ENCODE measurements around the gene G6PD. TPM values are rescaled to one million over a fixed set of nuclear protein-coding genes. Genes with fewer than 3 reads are reported as not detected.

G6PD gene
- total RNA-seq, 2 donors from 2014 or later: 41.0 to 48.6 TPM

DNA sequence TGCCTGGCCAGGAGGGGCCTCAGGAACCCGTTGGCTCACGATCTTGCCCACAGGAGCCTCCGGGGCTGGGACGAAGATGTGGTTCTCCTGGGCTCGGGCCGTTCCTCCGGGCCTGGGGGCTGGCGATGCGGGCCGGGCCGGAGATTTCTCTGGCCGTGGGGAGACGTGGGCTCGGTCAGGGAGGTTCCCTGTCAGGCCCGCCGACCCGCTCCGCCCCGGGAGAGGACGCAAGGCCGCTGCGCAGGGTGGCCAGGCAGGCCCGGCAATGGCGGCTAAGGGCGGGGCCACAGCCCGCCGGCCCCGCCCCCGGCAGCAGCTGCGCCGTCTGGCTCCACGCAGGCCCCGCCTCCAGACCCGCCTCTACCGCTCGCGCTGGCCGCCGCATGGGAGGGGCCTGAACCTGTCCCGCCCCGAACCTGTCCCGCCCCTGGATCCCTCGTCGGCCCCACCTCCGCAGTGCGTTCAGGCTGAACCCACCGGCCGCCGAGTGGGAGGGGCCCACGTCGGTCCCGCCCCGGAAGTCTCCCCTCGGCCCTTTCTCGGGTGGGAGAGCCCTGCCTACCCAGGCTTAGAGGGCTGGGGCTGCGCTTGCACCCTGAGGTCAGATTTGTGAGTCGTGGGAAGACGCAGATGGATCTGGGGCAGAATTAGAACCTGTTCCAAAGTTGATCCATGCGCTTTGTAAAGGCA, 30.5 kb downstream of the G6PD start, which contains the start of gene FAM3A:
Gene FAM3A, minus strand, starts transcription at position 267 of the 690 bp plus-strand sequence. CDS start 460 bp downstream, outside the sequence.
- Histone ChIP-seq H3K4me3 (peak within 1 kb of the TSS; percentile 56), H3K27ac (peak within 1 kb of the TSS; percentile 88), H3K36me3 (no peaks in the 10 kb centered on the region), H3K27me3 (no peaks in the 10 kb centered on the region), H3K9ac (ENCODE audit: low read depth in 2 of 2, low read length in 2 of 2) (peak within 1 kb of the TSS; percentile 72 to 84), H3K4me1 (no peaks in the 10 kb centered on the region), H3K9me3 (no peaks in the 10 kb centered on the region)
- peak; percentile 93 for DNase-seq
- intact Hi-C loops (cut with DNase I): no loop called here
- TF ChIP-seq, protein P1, sequence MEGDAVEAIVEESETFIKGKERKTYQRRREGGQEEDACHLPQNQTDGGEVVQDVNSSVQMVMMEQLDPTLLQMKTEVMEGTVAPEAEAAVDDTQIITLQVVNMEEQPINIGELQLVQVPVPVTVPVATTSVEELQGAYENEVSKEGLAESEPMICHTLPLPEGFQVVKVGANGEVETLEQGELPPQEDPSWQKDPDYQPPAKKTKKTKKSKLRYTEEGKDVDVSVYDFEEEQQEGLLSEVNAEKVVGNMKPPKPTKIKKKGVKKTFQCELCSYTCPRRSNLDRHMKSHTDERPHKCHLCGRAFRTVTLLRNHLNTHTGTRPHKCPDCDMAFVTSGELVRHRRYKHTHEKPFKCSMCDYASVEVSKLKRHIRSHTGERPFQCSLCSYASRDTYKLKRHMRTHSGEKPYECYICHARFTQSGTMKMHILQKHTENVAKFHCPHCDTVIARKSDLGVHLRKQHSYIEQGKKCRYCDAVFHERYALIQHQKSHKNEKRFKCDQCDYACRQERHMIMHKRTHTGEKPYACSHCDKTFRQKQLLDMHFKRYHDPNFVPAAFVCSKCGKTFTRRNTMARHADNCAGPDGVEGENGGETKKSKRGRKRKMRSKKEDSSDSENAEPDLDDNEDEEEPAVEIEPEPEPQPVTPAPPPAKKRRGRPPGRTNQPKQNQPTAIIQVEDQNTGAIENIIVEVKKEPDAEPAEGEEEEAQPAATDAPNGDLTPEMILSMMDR (IDR thresholded peaks at IDR 0.05): no peak

DNA sequence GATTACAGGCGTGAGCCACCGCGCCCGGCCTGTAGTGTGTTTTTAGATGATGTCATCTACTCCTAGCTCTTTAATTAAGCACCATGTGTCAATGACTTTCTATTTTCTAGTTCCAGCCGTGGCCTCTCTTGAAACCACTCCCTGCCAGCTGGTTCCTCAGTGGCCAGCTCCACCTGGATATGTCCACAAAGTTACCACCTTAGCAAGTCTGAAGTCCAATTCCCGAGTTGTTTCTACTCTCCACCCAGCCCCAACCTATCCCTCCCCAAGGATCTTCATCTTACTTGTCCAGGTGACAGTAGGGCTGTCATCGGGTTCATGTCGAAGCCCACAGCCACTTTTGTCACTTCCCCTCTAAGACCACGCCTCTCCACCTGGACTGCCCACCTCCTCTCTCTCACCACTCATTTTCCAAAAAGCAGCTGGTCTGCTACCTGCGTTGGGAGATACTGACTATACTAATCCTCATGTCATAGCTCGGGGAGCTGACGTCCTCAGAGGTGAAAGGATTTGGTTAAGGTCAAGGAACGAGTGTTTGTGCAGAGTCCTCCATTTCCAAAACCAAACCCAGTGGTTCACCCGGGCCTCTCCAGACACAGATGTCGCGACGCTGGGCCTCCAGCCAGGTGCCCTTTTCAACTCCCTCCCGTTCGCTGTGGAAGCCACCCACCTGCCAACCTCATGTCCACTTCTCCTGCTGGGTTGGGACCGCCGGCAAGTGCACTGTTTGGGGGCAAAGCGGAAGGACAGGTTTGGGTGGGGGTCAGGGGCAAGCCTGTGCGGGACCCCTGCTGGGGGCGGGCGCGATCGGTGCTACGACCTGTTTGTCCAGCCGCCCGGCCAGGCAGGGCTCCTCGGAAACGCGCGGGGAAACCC, 31.3 kb downstream of the G6PD start:
- peak overlapping the region; percentile 88 for H3K27ac ChIP-seq
- DNase-seq: peak; percentile 64
- H3K9ac ChIP-seq (ENCODE audit: low read depth in 2 of 2, low read length in 2 of 2): peak overlapping the region; percentile 72 to 84
- TF ChIP-seq, protein P1 (IDR thresholded peaks at IDR 0.05): no peak
- peak overlapping the region; percentile 56 for H3K4me3 ChIP-seq
- intact Hi-C loops (cut with DNase I): no loop called here
- H3K36me3 ChIP-seq: no peaks in the 10 kb centered on the region
- no peaks in the 10 kb centered on the region for H3K27me3 ChIP-seq
- no peaks in the 10 kb centered on the region for H3K4me1 ChIP-seq
- no peaks in the 10 kb centered on the region for H3K9me3 ChIP-seq

DNA sequence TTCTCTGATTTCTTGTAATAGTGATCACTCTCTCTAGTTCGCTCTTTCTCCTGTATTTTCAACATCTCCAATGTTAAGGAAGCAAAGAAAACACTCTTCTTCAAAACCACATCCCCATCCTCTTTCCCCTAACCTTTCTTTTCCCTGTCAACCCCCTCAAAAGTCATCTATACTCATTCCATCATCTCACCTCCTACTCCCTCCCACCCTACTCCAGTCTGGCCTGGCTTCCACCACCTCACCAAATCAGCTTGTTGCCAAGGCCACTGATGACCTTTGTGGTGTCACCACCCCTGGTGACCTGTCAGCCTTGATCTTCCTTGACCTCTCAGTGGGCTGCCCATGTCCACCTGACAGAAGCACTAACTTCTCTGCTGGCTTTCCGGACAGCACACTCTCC, 32.9 kb downstream of the G6PD start:
- Histone ChIP-seq H3K9ac (ENCODE audit: low read depth in 2 of 2, low read length in 2 of 2) (no peak overlapping the region), H3K27ac (no peak overlapping the region), H3K9me3 (no peaks in the 10 kb centered on the region), H3K4me1 (no peaks in the 10 kb centered on the region), H3K4me3 (no peak overlapping the region), H3K27me3 (no peaks in the 10 kb centered on the region), H3K36me3 (no peaks in the 10 kb centered on the region)
- DNase-seq: no peak
- TF ChIP-seq, protein P1 (IDR thresholded peaks at IDR 0.05): no peak
- intact Hi-C loops (cut with DNase I): no loop called here

DNA sequence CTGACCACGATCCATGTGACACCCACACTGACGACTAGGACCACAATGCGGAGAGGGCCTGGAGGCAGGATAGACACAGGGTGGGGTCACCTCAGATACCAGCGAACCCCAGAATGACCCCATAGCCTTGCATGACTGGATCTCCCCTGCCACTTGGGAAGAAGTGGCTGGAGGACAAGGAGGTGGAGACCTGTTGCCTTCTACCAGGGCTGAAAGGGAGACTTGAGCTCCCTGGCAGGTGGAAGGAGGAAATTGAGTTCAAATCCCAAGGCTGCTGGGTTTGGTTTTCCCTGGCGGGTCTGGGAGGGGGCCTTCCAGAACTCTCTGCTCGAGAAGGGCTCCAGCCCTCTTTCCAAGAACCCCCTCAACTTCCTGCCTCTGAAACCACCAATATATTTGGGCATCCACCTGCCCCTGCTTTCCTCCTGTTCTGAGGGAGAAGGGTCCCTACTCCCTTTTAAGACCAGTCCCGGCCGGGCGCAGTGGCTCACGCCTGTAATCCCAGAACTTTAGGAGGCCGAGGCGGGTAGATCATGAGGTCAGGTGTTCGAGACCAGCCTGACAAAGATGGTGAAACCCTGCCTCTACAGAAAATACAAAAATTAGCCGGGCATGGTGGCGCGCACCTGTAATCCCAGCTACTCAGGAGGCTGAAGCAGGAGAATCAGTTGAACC, 33.6 kb downstream of the G6PD start:
- no peaks in the 10 kb centered on the region for H3K36me3 ChIP-seq
- no peak for DNase-seq
- H3K27me3 ChIP-seq: no peaks in the 10 kb centered on the region
- TF ChIP-seq, protein P1 (IDR thresholded peaks at IDR 0.05): no peak
- H3K4me1 ChIP-seq: no peaks in the 10 kb centered on the region
- intact Hi-C loops (cut with DNase I): no loop called here
- no peaks in the 10 kb centered on the region for H3K9me3 ChIP-seq
- H3K9ac ChIP-seq (ENCODE audit: low read depth in 2 of 2, low read length in 2 of 2): no peak overlapping the region
- H3K27ac ChIP-seq: no peak overlapping the region
- no peak overlapping the region for H3K4me3 ChIP-seq

DNA sequence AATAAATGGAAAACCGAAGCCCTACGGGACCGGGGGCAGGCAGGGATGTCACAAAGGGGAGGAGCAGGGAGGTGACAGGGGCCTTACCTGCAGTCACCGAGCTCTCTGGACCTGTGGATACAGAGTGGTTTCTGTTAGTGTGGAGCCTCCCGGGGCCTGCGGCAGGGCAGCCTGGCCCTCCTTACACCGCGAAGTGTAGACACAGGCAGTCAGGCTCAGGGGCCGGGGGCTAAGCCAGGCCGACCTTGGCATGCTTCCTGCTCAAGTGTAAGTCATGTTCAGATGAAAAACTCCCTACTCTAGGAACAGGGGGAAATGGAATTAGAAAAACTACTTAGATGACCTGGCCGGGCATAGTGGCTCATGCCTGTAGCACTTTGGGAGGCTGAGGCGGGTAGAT, 34.9 kb downstream of the G6PD start:
- DNase-seq: no peak
- Histone ChIP-seq H3K27me3 (no peaks in the 10 kb centered on the region), H3K4me3 (no peak overlapping the region), H3K27ac (no peak overlapping the region), H3K4me1 (no peaks in the 10 kb centered on the region), H3K9ac (ENCODE audit: low read depth in 2 of 2, low read length in 2 of 2) (no peak overlapping the region), H3K9me3 (no peaks in the 10 kb centered on the region), H3K36me3 (no peaks in the 10 kb centered on the region)
- TF ChIP-seq, protein P1 (IDR thresholded peaks at IDR 0.05): no peak
- intact Hi-C loops (cut with DNase I): no loop called here

Data from colonic mucosa (tissue), 4 donors.